WTC11 (cell line): ENCODE results near the gene DAPK1. TPM values are rescaled to one million over a fixed set of nuclear protein-coding genes. Genes with fewer than 3 reads are reported as not detected.

Source experiments
- ATAC-seq: fragments of 200-7000 bp; cut with Tn5 transposase; 2 replicates; pipeline ENCODE4 v1.10.0; 2021; ENCODE audit warnings: mild to moderate bottlenecking, moderate library complexity
- CTCF ChIA-PET: fragments of 300-600 bp; sonication (Branson Sonifier 250); formaldehyde crosslinking; loops from one replicate; lab custom pipeline; 2021; ENCODE audit warnings: antibody characterized with exemption; lab: Charles Lee
- POLR2A ChIA-PET: fragments of 350-600 bp; sonication (Branson Sonifier 250); formaldehyde crosslinking; loops from one replicate; lab custom pipeline; 2021; ENCODE audit warnings: antibody characterized with exemption; lab: Charles Lee
- DNase-seq: peaks from one replicate; pipeline ENCODE4 v3.0.0; 2021; ENCODE audit warnings: low spot score
- H3K27ac Mint-ChIP-seq: 2 replicates; pipeline ENCODE4 v1.8.0; 2021; ENCODE audit warnings: mixed read lengths
- H3K27me3 Mint-ChIP-seq: 2 replicates; pipeline ENCODE4 v1.8.0; 2021; ENCODE audit warnings: low read depth, mild to moderate bottlenecking, moderate library complexity, mixed read lengths
- H3K36me3 Mint-ChIP-seq: 2 replicates; pipeline ENCODE4 v1.8.0; 2021; ENCODE audit warnings: mixed read lengths
- H3K4me1 Mint-ChIP-seq: 2 replicates; pipeline ENCODE4 v1.8.0; 2022; ENCODE audit warnings: mixed read lengths
- H3K4me3 Mint-ChIP-seq: 2 replicates; pipeline ENCODE4 v1.8.0; 2021; ENCODE audit warnings: mild to moderate bottlenecking, moderate library complexity, mixed read lengths
- H3K9me3 Mint-ChIP-seq: 2 replicates; pipeline ENCODE4 v1.8.0; 2021; ENCODE audit warnings: mixed read lengths
- ATF1 ChIP-seq: sonication (generic); formaldehyde crosslinking; IDR thresholded peaks from 2 replicates; pipeline ENCODE4 v1.8.1; 2023; ENCODE audit warnings: mild to moderate bottlenecking, moderate library complexity, missing genetic modification reagents
- CREB1 ChIP-seq: sonication (generic); formaldehyde crosslinking; IDR thresholded peaks from 2 replicates; pipeline ENCODE4 v1.8.0; 2023; ENCODE audit warnings: mild to moderate bottlenecking, missing genetic modification reagents
- CREM ChIP-seq: sonication (generic); formaldehyde crosslinking; IDR thresholded peaks from 2 replicates; pipeline ENCODE4 v1.8.1; 2022; ENCODE audit warnings: mild to moderate bottlenecking, missing genetic modification reagents, moderate library complexity
- FOXJ3 ChIP-seq: sonication (generic); formaldehyde crosslinking; IDR thresholded peaks from 2 replicates; pipeline ENCODE4 v1.9.0; 2021; ENCODE audit warnings: missing genetic modification reagents, mild to moderate bottlenecking, borderline replicate concordance
- FOXP1 ChIP-seq: sonication (generic); formaldehyde crosslinking; IDR thresholded peaks from 2 replicates; pipeline ENCODE4 v1.8.0; 2022; ENCODE audit warnings: missing genetic modification reagents, mild to moderate bottlenecking, moderate library complexity, borderline replicate concordance
- GABPB1 ChIP-seq: sonication (generic); formaldehyde crosslinking; IDR thresholded peaks from 2 replicates; pipeline ENCODE4 v1.8.1; 2023; ENCODE audit warnings: mild to moderate bottlenecking, missing genetic modification reagents
- GRHL2 ChIP-seq: fragments of 250-450 bp; sonication (Bioruptor Pico); IDR thresholded peaks from 2 replicates; pipeline ENCODE4 v1.8.0; 2022; ENCODE audit warnings: mild to moderate bottlenecking, moderate library complexity; ENCODE audit not compliant: insufficient replicate concordance, severe bottlenecking
- MYBL2 ChIP-seq: sonication (generic); formaldehyde crosslinking; IDR thresholded peaks from 2 replicates; pipeline ENCODE4 v1.8.1; 2023; ENCODE audit warnings: mild to moderate bottlenecking, moderate library complexity, missing genetic modification reagents
- PRRX2 ChIP-seq: fragments of 250-450 bp; sonication (Bioruptor Pico); IDR thresholded peaks from 2 replicates; pipeline ENCODE4 v1.8.0; 2021; ENCODE audit warnings: mild to moderate bottlenecking
- SOX15 ChIP-seq: fragments of 250-450 bp; sonication (Bioruptor Pico); IDR thresholded peaks from 2 replicates; pipeline ENCODE4 v1.9.0; 2021; ENCODE audit warnings: mild to moderate bottlenecking
- ZNF138 ChIP-seq: sonication (generic); formaldehyde crosslinking; conservative IDR thresholded peaks from 2 replicates; pipeline ENCODE4 v1.8.1; 2022; ENCODE audit warnings: mild to moderate bottlenecking, moderate library complexity, missing genetic modification reagents
- ZNF263 ChIP-seq: sonication (generic); formaldehyde crosslinking; IDR thresholded peaks from 2 replicates; pipeline ENCODE4 v1.8.1; 2022; ENCODE audit warnings: low read depth, mild to moderate bottlenecking, moderate library complexity, missing genetic modification reagents
- ZNF317 ChIP-seq: sonication (generic); formaldehyde crosslinking; IDR thresholded peaks from 2 replicates; pipeline ENCODE4 v1.8.1; 2023; ENCODE audit warnings: low read depth, mild to moderate bottlenecking, moderate library complexity, missing genetic modification reagents, borderline replicate concordance
- total RNA-seq: library from RNA; stranded (reverse); gene quantifications from 3 replicates; pipeline ENCODE4 v1.2.3, GENCODE V29; 2021
- TF ChIP-seq, protein P1 (sequence below): sonication (generic); formaldehyde crosslinking; IDR thresholded peaks from 2 replicates; pipeline ENCODE4 v1.8.1; 2022; ENCODE audit warnings: missing genetic modification reagents, borderline replicate concordance
- TF ChIP-seq, protein P2 (sequence below): sonication (generic); formaldehyde crosslinking; IDR thresholded peaks from 2 replicates; pipeline ENCODE4 v1.8.1; 2023; ENCODE audit warnings: mild to moderate bottlenecking, missing genetic modification reagents
- TF ChIP-seq, protein P3 (sequence below): sonication (generic); formaldehyde crosslinking; IDR thresholded peaks from 2 replicates; pipeline ENCODE4 v1.8.0; 2022; ENCODE audit warnings: mild to moderate bottlenecking, missing genetic modification reagents
- TF ChIP-seq, protein P4 (sequence below): sonication (generic); formaldehyde crosslinking; IDR thresholded peaks from 2 replicates; pipeline ENCODE4 v1.8.1; 2022; ENCODE audit warnings: mild to moderate bottlenecking, moderate library complexity, missing genetic modification reagents
- TF ChIP-seq, protein P5 (sequence below): sonication (generic); formaldehyde crosslinking; IDR thresholded peaks from 2 replicates; pipeline ENCODE4 v1.8.0; 2023; ENCODE audit warnings: missing genetic modification reagents
- TF ChIP-seq, protein P6 (sequence below): sonication (generic); formaldehyde crosslinking; IDR thresholded peaks from 2 replicates; pipeline ENCODE4 v1.8.1; 2022; ENCODE audit warnings: mild to moderate bottlenecking, missing genetic modification reagents, moderate library complexity, borderline replicate concordance
- TF ChIP-seq, protein P7 (sequence below): fragments of 250-450 bp; sonication (Bioruptor Pico); IDR thresholded peaks from 2 replicates; pipeline ENCODE4 v1.9.0; 2021; ENCODE audit warnings: mild to moderate bottlenecking, borderline replicate concordance
- TF ChIP-seq, protein P8 (sequence below): sonication (generic); formaldehyde crosslinking; IDR thresholded peaks from 2 replicates; pipeline ENCODE4 v1.8.0; 2022; ENCODE audit warnings: mild to moderate bottlenecking, missing genetic modification reagents

The DAPK1 gene
- total RNA-seq, 1 experiment from 2014 or later, result 129 TPM

DNA sequence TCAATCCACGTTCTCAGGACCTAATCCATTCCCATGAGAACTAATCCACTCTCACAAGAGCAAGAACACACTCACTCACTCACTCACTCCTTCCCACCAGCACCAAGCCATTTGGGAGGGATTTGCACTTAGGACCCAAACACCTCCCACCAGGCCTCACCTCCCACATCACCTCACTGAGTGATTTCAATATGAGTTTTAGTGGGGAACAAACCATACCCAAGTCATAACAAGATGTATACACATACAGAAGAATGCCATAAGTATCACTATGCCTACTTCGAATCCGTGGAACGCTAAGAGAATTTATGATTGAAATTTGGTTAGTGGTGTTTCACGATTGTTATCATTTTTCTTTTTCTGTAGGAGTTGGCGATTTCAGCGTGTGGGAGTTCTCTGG lies 199.0 kb downstream of the DAPK1 start:
- ATAC-seq, result no peak
- TF ChIP-seq ZNF138, result no peak
- no peak for TF ChIP-seq ZNF263 (CRISPR knock-in tag)
- no peak for TF ChIP-seq MYBL2 (CRISPR knock-in tag)
- TF ChIP-seq, protein P1, sequence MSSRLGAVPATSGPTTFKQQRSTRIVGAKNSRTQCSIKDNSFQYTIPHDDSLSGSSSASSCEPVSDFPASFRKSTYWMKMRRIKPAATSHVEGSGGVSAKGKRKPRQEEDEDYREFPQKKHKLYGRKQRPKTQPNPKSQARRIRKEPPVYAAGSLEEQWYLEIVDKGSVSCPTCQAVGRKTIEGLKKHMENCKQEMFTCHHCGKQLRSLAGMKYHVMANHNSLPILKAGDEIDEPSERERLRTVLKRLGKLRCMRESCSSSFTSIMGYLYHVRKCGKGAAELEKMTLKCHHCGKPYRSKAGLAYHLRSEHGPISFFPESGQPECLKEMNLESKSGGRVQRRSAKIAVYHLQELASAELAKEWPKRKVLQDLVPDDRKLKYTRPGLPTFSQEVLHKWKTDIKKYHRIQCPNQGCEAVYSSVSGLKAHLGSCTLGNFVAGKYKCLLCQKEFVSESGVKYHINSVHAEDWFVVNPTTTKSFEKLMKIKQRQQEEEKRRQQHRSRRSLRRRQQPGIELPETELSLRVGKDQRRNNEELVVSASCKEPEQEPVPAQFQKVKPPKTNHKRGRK, result no peak
- TF ChIP-seq, protein P2, sequence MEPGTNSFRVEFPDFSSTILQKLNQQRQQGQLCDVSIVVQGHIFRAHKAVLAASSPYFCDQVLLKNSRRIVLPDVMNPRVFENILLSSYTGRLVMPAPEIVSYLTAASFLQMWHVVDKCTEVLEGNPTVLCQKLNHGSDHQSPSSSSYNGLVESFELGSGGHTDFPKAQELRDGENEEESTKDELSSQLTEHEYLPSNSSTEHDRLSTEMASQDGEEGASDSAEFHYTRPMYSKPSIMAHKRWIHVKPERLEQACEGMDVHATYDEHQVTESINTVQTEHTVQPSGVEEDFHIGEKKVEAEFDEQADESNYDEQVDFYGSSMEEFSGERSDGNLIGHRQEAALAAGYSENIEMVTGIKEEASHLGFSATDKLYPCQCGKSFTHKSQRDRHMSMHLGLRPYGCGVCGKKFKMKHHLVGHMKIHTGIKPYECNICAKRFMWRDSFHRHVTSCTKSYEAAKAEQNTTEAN, result no peak
- H3K4me1 Mint-ChIP-seq, result peaks cover 5% of the 10 kb centered on the region; the same call in 1 of the 2 replicates
- H3K36me3 Mint-ChIP-seq, result peaks cover 69% of the 10 kb centered on the region
- H3K27ac Mint-ChIP-seq, result no peak overlapping the region
- H3K9me3 Mint-ChIP-seq, result peaks cover 7% of the 10 kb centered on the region; the same call in 1 of the 2 replicates
- no peak overlapping the region for H3K4me3 Mint-ChIP-seq
- CTCF ChIA-PET, result interaction anchor here (1.8 kb wide), 1 partner anchor 12 kb away, joined by 5 read pairs; no protein-coding TSS in a partner anchor
- no peaks in the 10 kb centered on the region for H3K27me3 Mint-ChIP-seq
- POLR2A ChIA-PET, result no interaction called here
- DNase-seq, result no peak

DNA sequence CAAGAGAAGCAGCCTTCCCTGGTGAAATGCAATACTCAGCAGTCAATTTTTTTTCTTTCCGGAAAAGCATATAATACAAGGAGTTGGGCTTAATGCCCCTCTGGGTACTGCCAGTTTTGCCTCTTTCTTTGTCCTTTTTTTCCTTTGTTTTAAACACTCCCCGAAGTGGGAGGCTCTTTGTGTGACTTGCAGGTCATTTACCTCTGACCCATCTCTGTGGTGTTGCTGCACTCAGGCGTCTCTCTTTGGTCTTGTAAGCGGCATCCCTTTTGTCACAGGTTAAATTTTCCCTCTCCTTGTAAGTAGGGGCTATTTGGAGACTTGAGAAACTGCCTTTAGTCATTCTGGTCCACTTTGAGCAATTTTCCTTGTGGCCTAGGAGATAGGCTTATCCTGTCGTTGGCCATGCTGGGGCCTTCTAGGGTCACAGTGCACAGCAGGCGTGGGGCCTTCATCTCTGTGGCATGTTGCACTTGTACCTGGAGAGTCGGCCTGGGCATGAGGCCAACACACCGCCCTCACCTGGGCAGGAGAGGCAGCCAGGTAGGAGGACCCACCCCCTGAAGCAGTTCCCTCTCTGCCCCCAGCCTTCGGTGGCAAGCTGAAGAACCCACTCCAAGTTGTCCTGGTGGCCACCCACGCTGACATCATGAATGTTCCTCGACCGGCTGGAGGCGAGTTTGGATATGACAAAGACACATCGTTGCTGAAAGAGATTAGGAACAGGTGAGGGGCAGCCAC lies 200.6 kb downstream of the DAPK1 start:
- H3K36me3 Mint-ChIP-seq, result peaks cover 71% of the 10 kb centered on the region
- no peak overlapping the region for H3K27ac Mint-ChIP-seq
- peaks cover 6% of the 10 kb centered on the region; the same call in 1 of the 2 replicates for H3K4me1 Mint-ChIP-seq
- DNase-seq, result no peak
- H3K4me3 Mint-ChIP-seq, result no peak overlapping the region
- TF ChIP-seq PRRX2 (CRISPR knock-in tag) (no peak), FOXJ3 (CRISPR knock-in tag) (no peak), SOX15 (no peak), GABPB1 (CRISPR knock-in tag) (no peak), GRHL2 (CRISPR knock-in tag) (no peak), CREM (CRISPR knock-in tag) (no peak), ZNF263 (CRISPR knock-in tag) (no peak), ZNF317 (CRISPR knock-in tag) (no peak), ATF1 (CRISPR knock-in tag) (no peak), FOXP1 (CRISPR knock-in tag) (no peak), CREB1 (CRISPR knock-in tag) (no peak)
- TF ChIP-seq, protein P3, sequence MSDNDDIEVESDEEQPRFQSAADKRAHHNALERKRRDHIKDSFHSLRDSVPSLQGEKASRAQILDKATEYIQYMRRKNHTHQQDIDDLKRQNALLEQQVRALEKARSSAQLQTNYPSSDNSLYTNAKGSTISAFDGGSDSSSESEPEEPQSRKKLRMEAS (CRISPR knock-in tag), result no peak
- TF ChIP-seq, protein P4, sequence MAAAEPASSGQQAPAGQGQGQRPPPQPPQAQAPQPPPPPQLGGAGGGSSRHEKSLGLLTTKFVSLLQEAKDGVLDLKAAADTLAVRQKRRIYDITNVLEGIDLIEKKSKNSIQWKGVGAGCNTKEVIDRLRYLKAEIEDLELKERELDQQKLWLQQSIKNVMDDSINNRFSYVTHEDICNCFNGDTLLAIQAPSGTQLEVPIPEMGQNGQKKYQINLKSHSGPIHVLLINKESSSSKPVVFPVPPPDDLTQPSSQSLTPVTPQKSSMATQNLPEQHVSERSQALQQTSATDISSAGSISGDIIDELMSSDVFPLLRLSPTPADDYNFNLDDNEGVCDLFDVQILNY (CRISPR knock-in tag), result no peak
- TF ChIP-seq, protein P2, result no peak
- TF ChIP-seq, protein P5, sequence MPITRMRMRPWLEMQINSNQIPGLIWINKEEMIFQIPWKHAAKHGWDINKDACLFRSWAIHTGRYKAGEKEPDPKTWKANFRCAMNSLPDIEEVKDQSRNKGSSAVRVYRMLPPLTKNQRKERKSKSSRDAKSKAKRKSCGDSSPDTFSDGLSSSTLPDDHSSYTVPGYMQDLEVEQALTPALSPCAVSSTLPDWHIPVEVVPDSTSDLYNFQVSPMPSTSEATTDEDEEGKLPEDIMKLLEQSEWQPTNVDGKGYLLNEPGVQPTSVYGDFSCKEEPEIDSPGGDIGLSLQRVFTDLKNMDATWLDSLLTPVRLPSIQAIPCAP, result no peak
- TF ChIP-seq, protein P6, sequence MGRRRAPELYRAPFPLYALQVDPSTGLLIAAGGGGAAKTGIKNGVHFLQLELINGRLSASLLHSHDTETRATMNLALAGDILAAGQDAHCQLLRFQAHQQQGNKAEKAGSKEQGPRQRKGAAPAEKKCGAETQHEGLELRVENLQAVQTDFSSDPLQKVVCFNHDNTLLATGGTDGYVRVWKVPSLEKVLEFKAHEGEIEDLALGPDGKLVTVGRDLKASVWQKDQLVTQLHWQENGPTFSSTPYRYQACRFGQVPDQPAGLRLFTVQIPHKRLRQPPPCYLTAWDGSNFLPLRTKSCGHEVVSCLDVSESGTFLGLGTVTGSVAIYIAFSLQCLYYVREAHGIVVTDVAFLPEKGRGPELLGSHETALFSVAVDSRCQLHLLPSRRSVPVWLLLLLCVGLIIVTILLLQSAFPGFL (CRISPR knock-in tag), result no peak
- TF ChIP-seq, protein P7, sequence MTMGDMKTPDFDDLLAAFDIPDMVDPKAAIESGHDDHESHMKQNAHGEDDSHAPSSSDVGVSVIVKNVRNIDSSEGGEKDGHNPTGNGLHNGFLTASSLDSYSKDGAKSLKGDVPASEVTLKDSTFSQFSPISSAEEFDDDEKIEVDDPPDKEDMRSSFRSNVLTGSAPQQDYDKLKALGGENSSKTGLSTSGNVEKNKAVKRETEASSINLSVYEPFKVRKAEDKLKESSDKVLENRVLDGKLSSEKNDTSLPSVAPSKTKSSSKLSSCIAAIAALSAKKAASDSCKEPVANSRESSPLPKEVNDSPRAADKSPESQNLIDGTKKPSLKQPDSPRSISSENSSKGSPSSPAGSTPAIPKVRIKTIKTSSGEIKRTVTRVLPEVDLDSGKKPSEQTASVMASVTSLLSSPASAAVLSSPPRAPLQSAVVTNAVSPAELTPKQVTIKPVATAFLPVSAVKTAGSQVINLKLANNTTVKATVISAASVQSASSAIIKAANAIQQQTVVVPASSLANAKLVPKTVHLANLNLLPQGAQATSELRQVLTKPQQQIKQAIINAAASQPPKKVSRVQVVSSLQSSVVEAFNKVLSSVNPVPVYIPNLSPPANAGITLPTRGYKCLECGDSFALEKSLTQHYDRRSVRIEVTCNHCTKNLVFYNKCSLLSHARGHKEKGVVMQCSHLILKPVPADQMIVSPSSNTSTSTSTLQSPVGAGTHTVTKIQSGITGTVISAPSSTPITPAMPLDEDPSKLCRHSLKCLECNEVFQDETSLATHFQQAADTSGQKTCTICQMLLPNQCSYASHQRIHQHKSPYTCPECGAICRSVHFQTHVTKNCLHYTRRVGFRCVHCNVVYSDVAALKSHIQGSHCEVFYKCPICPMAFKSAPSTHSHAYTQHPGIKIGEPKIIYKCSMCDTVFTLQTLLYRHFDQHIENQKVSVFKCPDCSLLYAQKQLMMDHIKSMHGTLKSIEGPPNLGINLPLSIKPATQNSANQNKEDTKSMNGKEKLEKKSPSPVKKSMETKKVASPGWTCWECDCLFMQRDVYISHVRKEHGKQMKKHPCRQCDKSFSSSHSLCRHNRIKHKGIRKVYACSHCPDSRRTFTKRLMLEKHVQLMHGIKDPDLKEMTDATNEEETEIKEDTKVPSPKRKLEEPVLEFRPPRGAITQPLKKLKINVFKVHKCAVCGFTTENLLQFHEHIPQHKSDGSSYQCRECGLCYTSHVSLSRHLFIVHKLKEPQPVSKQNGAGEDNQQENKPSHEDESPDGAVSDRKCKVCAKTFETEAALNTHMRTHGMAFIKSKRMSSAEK, result no peak
- TF ChIP-seq, protein P8, sequence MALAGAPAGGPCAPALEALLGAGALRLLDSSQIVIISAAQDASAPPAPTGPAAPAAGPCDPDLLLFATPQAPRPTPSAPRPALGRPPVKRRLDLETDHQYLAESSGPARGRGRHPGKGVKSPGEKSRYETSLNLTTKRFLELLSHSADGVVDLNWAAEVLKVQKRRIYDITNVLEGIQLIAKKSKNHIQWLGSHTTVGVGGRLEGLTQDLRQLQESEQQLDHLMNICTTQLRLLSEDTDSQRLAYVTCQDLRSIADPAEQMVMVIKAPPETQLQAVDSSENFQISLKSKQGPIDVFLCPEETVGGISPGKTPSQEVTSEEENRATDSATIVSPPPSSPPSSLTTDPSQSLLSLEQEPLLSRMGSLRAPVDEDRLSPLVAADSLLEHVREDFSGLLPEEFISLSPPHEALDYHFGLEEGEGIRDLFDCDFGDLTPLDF (CRISPR knock-in tag), result no peak
- H3K9me3 Mint-ChIP-seq, result no peaks in the 10 kb centered on the region
- ChIA-PET POLR2A (no interaction called here), CTCF (no interaction called here)
- no peaks in the 10 kb centered on the region for H3K27me3 Mint-ChIP-seq
- no peak for ATAC-seq
